ENCODE results near the gene FASN.

- TF ChIP-seq, protein P1, sequence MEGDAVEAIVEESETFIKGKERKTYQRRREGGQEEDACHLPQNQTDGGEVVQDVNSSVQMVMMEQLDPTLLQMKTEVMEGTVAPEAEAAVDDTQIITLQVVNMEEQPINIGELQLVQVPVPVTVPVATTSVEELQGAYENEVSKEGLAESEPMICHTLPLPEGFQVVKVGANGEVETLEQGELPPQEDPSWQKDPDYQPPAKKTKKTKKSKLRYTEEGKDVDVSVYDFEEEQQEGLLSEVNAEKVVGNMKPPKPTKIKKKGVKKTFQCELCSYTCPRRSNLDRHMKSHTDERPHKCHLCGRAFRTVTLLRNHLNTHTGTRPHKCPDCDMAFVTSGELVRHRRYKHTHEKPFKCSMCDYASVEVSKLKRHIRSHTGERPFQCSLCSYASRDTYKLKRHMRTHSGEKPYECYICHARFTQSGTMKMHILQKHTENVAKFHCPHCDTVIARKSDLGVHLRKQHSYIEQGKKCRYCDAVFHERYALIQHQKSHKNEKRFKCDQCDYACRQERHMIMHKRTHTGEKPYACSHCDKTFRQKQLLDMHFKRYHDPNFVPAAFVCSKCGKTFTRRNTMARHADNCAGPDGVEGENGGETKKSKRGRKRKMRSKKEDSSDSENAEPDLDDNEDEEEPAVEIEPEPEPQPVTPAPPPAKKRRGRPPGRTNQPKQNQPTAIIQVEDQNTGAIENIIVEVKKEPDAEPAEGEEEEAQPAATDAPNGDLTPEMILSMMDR (conservative IDR thresholded peaks at IDR 0.05; ENCODE audit: low read length), result no peak
- TF ChIP-seq EZH2phosphoT487 (IDR thresholded peaks at IDR 0.05; ENCODE audit: borderline replicate concordance, low read depth, low read length), result no peak
These were observed 11.9 kb downstream of the FASN start for GRCh38 chr17:82085931-82086764.
